Astrocyte (in vitro differentiated cells and primary cell): ENCODE measurements around the gene PDE7B.

Experiments used
- EZH2 ChIP-seq: IDR thresholded peaks from 2 replicates; pipeline ENCODE4 v1.6.1; 2012; ENCODE audit warnings: mild to moderate bottlenecking, low read length, inconsistent platforms; ENCODE audit not compliant: insufficient read depth
- TF ChIP-seq, protein P1 (sequence below): IDR thresholded peaks from 2 replicates; pipeline ENCODE4 v1.5.1; 2011; ENCODE audit warnings: low read depth, mild to moderate bottlenecking, inconsistent platforms, low read length, moderate library complexity; ENCODE audit not compliant: insufficient read depth

DNA sequence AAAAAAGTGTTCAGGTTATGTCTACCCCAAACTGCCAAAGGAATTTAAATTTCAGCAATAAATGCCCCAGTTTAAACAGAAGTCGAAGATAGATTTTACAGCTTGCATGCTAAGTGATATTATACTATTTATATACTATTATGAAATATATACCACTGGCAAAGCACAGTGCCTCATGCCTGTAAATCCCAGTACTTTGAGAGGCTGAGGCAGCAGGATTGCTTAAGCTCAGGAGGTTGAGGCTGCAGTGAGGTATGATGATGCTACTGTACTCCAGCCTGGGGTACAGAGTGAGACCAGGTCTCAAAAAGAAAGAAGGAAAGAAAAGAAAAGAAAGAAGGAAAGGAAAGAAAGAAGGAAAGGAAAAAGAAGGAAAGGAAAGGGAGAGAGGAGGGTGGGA is 296.6 kb downstream of the PDE7B start:
- TF ChIP-seq, protein P1, sequence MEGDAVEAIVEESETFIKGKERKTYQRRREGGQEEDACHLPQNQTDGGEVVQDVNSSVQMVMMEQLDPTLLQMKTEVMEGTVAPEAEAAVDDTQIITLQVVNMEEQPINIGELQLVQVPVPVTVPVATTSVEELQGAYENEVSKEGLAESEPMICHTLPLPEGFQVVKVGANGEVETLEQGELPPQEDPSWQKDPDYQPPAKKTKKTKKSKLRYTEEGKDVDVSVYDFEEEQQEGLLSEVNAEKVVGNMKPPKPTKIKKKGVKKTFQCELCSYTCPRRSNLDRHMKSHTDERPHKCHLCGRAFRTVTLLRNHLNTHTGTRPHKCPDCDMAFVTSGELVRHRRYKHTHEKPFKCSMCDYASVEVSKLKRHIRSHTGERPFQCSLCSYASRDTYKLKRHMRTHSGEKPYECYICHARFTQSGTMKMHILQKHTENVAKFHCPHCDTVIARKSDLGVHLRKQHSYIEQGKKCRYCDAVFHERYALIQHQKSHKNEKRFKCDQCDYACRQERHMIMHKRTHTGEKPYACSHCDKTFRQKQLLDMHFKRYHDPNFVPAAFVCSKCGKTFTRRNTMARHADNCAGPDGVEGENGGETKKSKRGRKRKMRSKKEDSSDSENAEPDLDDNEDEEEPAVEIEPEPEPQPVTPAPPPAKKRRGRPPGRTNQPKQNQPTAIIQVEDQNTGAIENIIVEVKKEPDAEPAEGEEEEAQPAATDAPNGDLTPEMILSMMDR, result no peak
- TF ChIP-seq EZH2, result no peak
